IMR-90 (cell line): ENCODE measurements around the gene DPCD. TPM values are rescaled to one million over a fixed set of nuclear protein-coding genes. Genes with fewer than 3 reads are reported as not detected.

Source experiments
- ATAC-seq: fragments of 200-7000 bp; cut with Tn5 transposase; 2 replicates; pipeline ENCODE4 v1.9.1; 2020; ENCODE audit warnings: low read depth, mild to moderate bottlenecking, moderate library complexity
- BruUV-seq: library from RNA; stranded (reverse); fragments of 400-500 nt; replicated peaks from 2 replicates; lab custom pipeline; 2021; lab: Mats Ljungman, UMichigan
- CTCF ChIA-PET: fragments of 300-600 bp; formaldehyde crosslinking; extraction: SDS; loops from one replicate; lab custom pipeline; 2021; ENCODE audit warnings: antibody characterized with exemption; lab: Yijun Ruan, JAX
- POLR2A ChIA-PET: fragments of 300-600 bp; sonication (Branson Sonifier 250); formaldehyde crosslinking; loops from one replicate; lab custom pipeline; 2022; ENCODE audit warnings: antibody characterized with exemption; ENCODE audit not compliant: unreplicated experiment; lab: Charles Lee
- DNase-seq: peaks from one replicate; pipeline ENCODE4 v3.0.0; 2013
- H2AFZ ChIP-seq: replicated peaks from 2 replicates; pipeline ENCODE3; 2013; ENCODE audit warnings: low read length, mild to moderate bottlenecking; ENCODE audit not compliant: poor library complexity
- H2AK5ac ChIP-seq: 2 replicates; pipeline ENCODE4 v1.6.1; 2013; ENCODE audit warnings: low read depth, low read length, inconsistent platforms
- H2AK9ac ChIP-seq: replicated peaks from 2 replicates; pipeline ENCODE3; 2013; ENCODE audit warnings: mild to moderate bottlenecking, low read depth, low read length, moderate library complexity; ENCODE audit not compliant: poor library complexity
- H2BK120ac ChIP-seq: 2 replicates; pipeline ENCODE4 v1.6.1; 2013; ENCODE audit warnings: low read depth, low read length, inconsistent platforms
- H2BK15ac ChIP-seq: 3 replicates; pipeline ENCODE4 v1.6.1; 2013; ENCODE audit warnings: low read depth, low read length, inconsistent platforms
- H2BK20ac ChIP-seq: 2 replicates; pipeline ENCODE4 v1.6.1; 2013; ENCODE audit warnings: low read depth, mild to moderate bottlenecking, inconsistent platforms, low read length, moderate library complexity
- H2BK5ac ChIP-seq: 2 replicates; pipeline ENCODE4 v1.6.1; 2013; ENCODE audit warnings: mild to moderate bottlenecking, low read depth, low read length, inconsistent platforms; ENCODE audit not compliant: poor library complexity, severe bottlenecking
- H3K14ac ChIP-seq: replicated peaks from 2 replicates; pipeline ENCODE4 v1.6.1; 2013; ENCODE audit warnings: low read depth, low read length, inconsistent platforms
- H3K18ac ChIP-seq: 2 replicates; pipeline ENCODE4 v1.6.1; 2013; ENCODE audit warnings: low read depth, low read length, control low read depth
- H3K23ac ChIP-seq: 2 replicates; pipeline ENCODE4 v1.6.1; 2013; ENCODE audit warnings: low read depth, low read length, inconsistent platforms
- H3K27ac ChIP-seq: 2 replicates; pipeline ENCODE4 v1.5.1; 2013; ENCODE audit warnings: mild to moderate bottlenecking, control low read depth, low read length; ENCODE audit not compliant: insufficient read depth
- H3K27me3 ChIP-seq: 2 replicates; pipeline ENCODE4 v1.6.1; 2013; ENCODE audit warnings: low read length; ENCODE audit not compliant: control insufficient read depth, insufficient read depth
- H3K36me3 ChIP-seq: 2 replicates; pipeline ENCODE4 v1.6.1; 2013; ENCODE audit warnings: low read length, mixed read lengths; ENCODE audit not compliant: control insufficient read depth, insufficient read depth
- H3K4ac ChIP-seq: 2 replicates; pipeline ENCODE4 v1.6.1; 2013; ENCODE audit warnings: low read depth, low read length, inconsistent platforms
- H3K4me1 ChIP-seq: 2 replicates; pipeline ENCODE4 v1.6.1; 2013; ENCODE audit warnings: low read length, mixed read lengths; ENCODE audit not compliant: control insufficient read depth, insufficient read depth
- H3K4me2 ChIP-seq: 2 replicates; pipeline ENCODE4 v1.6.1; 2013; ENCODE audit warnings: low read depth, mild to moderate bottlenecking, control low read depth, low read length, moderate library complexity
- H3K4me3 ChIP-seq: 2 replicates; pipeline ENCODE4 v1.5.1; 2013; ENCODE audit warnings: low read depth, mild to moderate bottlenecking, control low read depth, low read length, moderate library complexity; ENCODE audit not compliant: insufficient read depth
- H3K56ac ChIP-seq: 2 replicates; pipeline ENCODE4 v1.6.1; 2013; ENCODE audit warnings: low read length, inconsistent platforms; ENCODE audit not compliant: insufficient read depth; ENCODE audit errors: extremely low read depth
- H3K79me1 ChIP-seq, 2 experiments: 2 replicates each; pipeline ENCODE4 v1.6.1; 2013; ENCODE audit warnings: low read length in 2 of 2, inconsistent platforms in 1 of 2, low read depth in 1 of 2
- H3K9ac ChIP-seq: 2 replicates; pipeline ENCODE4 v1.6.1; 2013; ENCODE audit warnings: low read depth, low read length, control low read depth
- H3K9me1 ChIP-seq: 2 replicates; pipeline ENCODE4 v1.6.1; 2013; ENCODE audit warnings: low read length, inconsistent platforms; ENCODE audit not compliant: insufficient read depth
- H3K9me3 ChIP-seq: 2 replicates; pipeline ENCODE4 v1.6.1; 2013; ENCODE audit warnings: low read length; ENCODE audit not compliant: control insufficient read depth, insufficient read depth
- H4K20me1 ChIP-seq: 2 replicates; pipeline ENCODE4 v1.6.1; 2013; ENCODE audit warnings: low read length, inconsistent platforms; ENCODE audit not compliant: insufficient read depth
- H4K5ac ChIP-seq: 2 replicates; pipeline ENCODE4 v1.6.1; 2013; ENCODE audit warnings: mild to moderate bottlenecking, low read depth, low read length, control low read depth
- H4K8ac ChIP-seq, 2 experiments: 2 replicates each; pipeline ENCODE4 v1.6.1; 2013; ENCODE audit warnings: low read depth in 2 of 2, low read length in 2 of 2, control low read depth in 1 of 2, inconsistent platforms in 1 of 2
- H4K91ac ChIP-seq: 2 replicates; pipeline ENCODE4 v1.6.1; 2013; ENCODE audit warnings: low read depth, low read length, inconsistent platforms; ENCODE audit not compliant: insufficient read depth
- BHLHE40 ChIP-seq: fragments of 150-350 bp; IDR thresholded peaks from 2 replicates; pipeline ENCODE4 v1.6.1; 2016; ENCODE audit warnings: mild to moderate bottlenecking, low read depth, low read length
- CEBPB ChIP-seq: IDR thresholded peaks from 2 replicates; pipeline ENCODE4 v1.6.1; 2012; ENCODE audit warnings: low read depth, low read length, improper control_type of control experiment
- CTCF ChIP-seq: conservative IDR thresholded peaks from 2 replicates; pipeline ENCODE4 v1.5.1; 2012; ENCODE audit warnings: mild to moderate bottlenecking, low read depth, low read length, improper control_type of control experiment
- ELK1 ChIP-seq: fragments of 150-350 bp; IDR thresholded peaks from 2 replicates; pipeline ENCODE4 v1.6.1; 2016; ENCODE audit warnings: low read depth, mild to moderate bottlenecking, low read length, moderate library complexity, borderline replicate concordance
- FOS ChIP-seq: fragments of 150-350 bp; IDR thresholded peaks from 2 replicates; pipeline ENCODE4 v1.6.1; 2016; ENCODE audit warnings: low read depth, low read length
- MAFK ChIP-seq: IDR thresholded peaks from 2 replicates; pipeline ENCODE4 v1.6.1; 2012; ENCODE audit warnings: low read depth, low read length, improper control_type of control experiment
- MAZ ChIP-seq: IDR thresholded peaks from 2 replicates; pipeline ENCODE4 v1.6.1; 2012; ENCODE audit warnings: low read depth, mild to moderate bottlenecking, low read length, improper control_type of control experiment, moderate library complexity, borderline replicate concordance
- MXI1 ChIP-seq: IDR thresholded peaks from 2 replicates; pipeline ENCODE4 v1.6.1; 2012; ENCODE audit warnings: low read depth, mild to moderate bottlenecking, low read length, moderate library complexity, borderline replicate concordance
- NFE2L2 ChIP-seq: fragments of 150-350 bp; IDR thresholded peaks from 2 replicates; pipeline ENCODE4 v1.6.1; 2016; ENCODE audit warnings: low read depth, mild to moderate bottlenecking, low read length
- RAD21 ChIP-seq: IDR thresholded peaks from 2 replicates; pipeline ENCODE4 v1.6.1; 2012; ENCODE audit warnings: low read length, improper control_type of control experiment
- RCOR1 ChIP-seq: IDR thresholded peaks from 2 replicates; pipeline ENCODE4 v1.6.1; 2012; ENCODE audit warnings: mild to moderate bottlenecking, low read length, improper control_type of control experiment; ENCODE audit not compliant: insufficient replicate concordance
- RFX5 ChIP-seq: IDR thresholded peaks from 2 replicates; pipeline ENCODE4 v1.8.0; 2012; ENCODE audit warnings: low read depth, mild to moderate bottlenecking, low read length, moderate library complexity
- SMC3 ChIP-seq: fragments of 150-350 bp; IDR thresholded peaks from 2 replicates; pipeline ENCODE4 v1.6.1; 2016; ENCODE audit warnings: low read depth, mild to moderate bottlenecking, antibody characterized with exemption, low read length, moderate library complexity
- WGBS, 2 experiments: methylation state at CpG; one replicate each; pipeline versions ENCODE4 v1.1.5 to v1.1.7; 2013; ENCODE audit warnings: missing lambda C conversion rate in 2 of 2; ENCODE audit not compliant: insufficient read length in 1 of 2; ENCODE audit errors: extremely low coverage in 2 of 2; 5-methylcytosine and 5-hydroxymethylcytosine counted together
- dilution Hi-C: fragments of 300-500 bp; cut with HindIII; formaldehyde crosslinking; loops from one replicate; pipeline ENCODE4 v1.14.3; 2018; ENCODE audit warnings: low sequenced_read_pairs; ENCODE audit not compliant: unreplicated experiment
- in situ Hi-C: fragments of 300-500 bp; cut with MboI; formaldehyde crosslinking; loops from 3 replicates; pipeline ENCODE4 v1.14.3; 2019; ENCODE audit warnings: low sequenced_read_pairs, inconsistent platforms, mixed read lengths
- intact Hi-C: fragments of 100-400 bp; cut with micrococcal nuclease; formaldehyde crosslinking; loops from 2 replicates; pipeline ENCODE4 v1.10.0; 2022
- polyA plus RNA-seq, 3 experiments: library from polyadenylated mRNA; depleted of rRNA; stranded (reverse); fragments of >200 nt; gene quantifications; 2 replicates each; pipeline ENCODE4 v1.2.3, GENCODE V29; 2012; ENCODE audit warnings: low replicate concordance in 1 of 3
- total RNA-seq: library from RNA; depleted of rRNA; stranded (reverse); fragments of >200 nt; gene quantifications from 2 replicates; pipeline ENCODE4 v1.2.3, GENCODE V29; 2012
- TF ChIP-seq, protein P1 (sequence below): fragments of 150-350 bp; IDR thresholded peaks from 2 replicates; pipeline ENCODE4 v1.6.1; 2017; ENCODE audit warnings: mild to moderate bottlenecking, antibody characterized with exemption, low read length, low read depth

DPCD gene
- total and polyA plus RNA-seq, 2 of the 4 experiments (the other 2 are of a cell fraction) = 59.1 to 73.7 TPM

GRCh38 chr10:101614663-101615524 lies 26.8 kb downstream of the DPCD start:
- H2BK120ac ChIP-seq = no peak overlapping the region
- H3K56ac ChIP-seq = 0 out of 2 replicates have a peak overlapping the region, but pooled peaks have one; percentile 3
- no peak overlapping the region for H4K5ac ChIP-seq
- no peak overlapping the region for H3K14ac ChIP-seq
- H3K79me1 ChIP-seq = no peaks in the 10 kb centered on the region; a peak in 1 of 4 replicates
- no peak overlapping the region for H4K8ac ChIP-seq
- peak overlapping the region; percentile 40 for H2AK9ac ChIP-seq
- H3K23ac ChIP-seq = no peak overlapping the region
- no peak overlapping the region for H3K4ac ChIP-seq
- no peak overlapping the region for H3K18ac ChIP-seq
- H4K20me1 ChIP-seq = no peaks in the 10 kb centered on the region
- intact Hi-C loops (no loop called here), in situ Hi-C loops (no loop called here), dilution Hi-C loops (no loop called here)
- no peak overlapping the region for H2BK20ac ChIP-seq
- no peak overlapping the region for H3K9ac ChIP-seq
- WGBS, 2 experiments = 33% methylated on average over 1 of the region's 13 CpGs; no CpG with 5 or more reads in 1 of the 2 experiments
- H2AK5ac ChIP-seq = no peak overlapping the region
- H3K4me2 ChIP-seq = no peak overlapping the region
- peaks cover 21% of the 10 kb centered on the region; the same call in 1 of the 2 replicates for H3K36me3 ChIP-seq
- no TSS peak for BruUV-seq
- ChIA-PET CTCF (no interaction called here), POLR2A (no interaction called here)
- DNase-seq (no peak), ATAC-seq (no peak)
- peaks cover 12% of the 10 kb centered on the region for H3K9me1 ChIP-seq
- H3K27ac ChIP-seq = no peak overlapping the region
- no peak overlapping the region for H4K91ac ChIP-seq
- H3K27me3 ChIP-seq = no peaks in the 10 kb centered on the region
- H2BK15ac ChIP-seq = no peak overlapping the region
- H2BK5ac ChIP-seq = no peak overlapping the region
- H3K4me1 ChIP-seq = 0 out of 2 replicates have a peak, but pooled peaks cover 3% of the 10 kb centered on the region
- no peaks in the 10 kb centered on the region for H3K9me3 ChIP-seq
- H3K4me3 ChIP-seq = no peak overlapping the region
- H2AFZ ChIP-seq = no peak overlapping the region
- TF ChIP-seq RFX5 (no peak), NFE2L2 (no peak), ELK1 (no peak), CTCF (no peak), MAZ (no peak), FOS (no peak), CEBPB (no peak), MXI1 (no peak), MAFK (no peak), BHLHE40 (no peak), RAD21 (no peak), SMC3 (no peak), RCOR1 (no peak)
- TF ChIP-seq, protein P1, sequence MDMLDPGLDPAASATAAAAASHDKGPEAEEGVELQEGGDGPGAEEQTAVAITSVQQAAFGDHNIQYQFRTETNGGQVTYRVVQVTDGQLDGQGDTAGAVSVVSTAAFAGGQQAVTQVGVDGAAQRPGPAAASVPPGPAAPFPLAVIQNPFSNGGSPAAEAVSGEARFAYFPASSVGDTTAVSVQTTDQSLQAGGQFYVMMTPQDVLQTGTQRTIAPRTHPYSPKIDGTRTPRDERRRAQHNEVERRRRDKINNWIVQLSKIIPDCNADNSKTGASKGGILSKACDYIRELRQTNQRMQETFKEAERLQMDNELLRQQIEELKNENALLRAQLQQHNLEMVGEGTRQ = no peak
